ENCODE measurements around the gene FCMR.

FCMR gene

DNA sequence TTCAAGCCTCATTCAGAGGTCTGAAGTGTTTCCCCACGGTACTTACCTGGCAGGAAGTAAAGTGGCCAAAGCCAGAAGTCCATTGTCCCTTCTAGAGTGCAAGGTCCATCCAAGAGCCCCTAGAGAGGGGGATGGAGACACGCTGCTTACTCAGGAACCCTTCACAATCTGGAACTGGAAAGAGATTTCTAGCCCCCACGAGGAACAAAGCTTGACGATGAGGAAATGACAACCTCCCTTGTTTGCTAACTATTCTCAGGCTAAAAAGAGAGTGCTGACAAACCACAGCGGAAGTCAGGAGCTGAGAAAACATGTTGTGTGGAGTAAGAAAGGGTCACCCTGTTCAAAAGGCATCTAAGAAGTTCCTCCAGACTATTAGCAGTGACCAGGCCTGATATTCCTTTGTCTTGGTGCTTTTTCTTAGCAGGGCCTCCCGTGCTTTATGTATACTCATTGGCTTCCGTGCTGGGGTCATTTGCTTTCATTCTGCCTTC is at the start of gene FCMR:
FCMR (minus strand) TSS at position 170 of the 494 bp plus-strand sequence; CDS start at position 83, 87 bp downstream.
- peak; percentile 60 for DNase-seq (ENCODE audit: low spot score)

DNA sequence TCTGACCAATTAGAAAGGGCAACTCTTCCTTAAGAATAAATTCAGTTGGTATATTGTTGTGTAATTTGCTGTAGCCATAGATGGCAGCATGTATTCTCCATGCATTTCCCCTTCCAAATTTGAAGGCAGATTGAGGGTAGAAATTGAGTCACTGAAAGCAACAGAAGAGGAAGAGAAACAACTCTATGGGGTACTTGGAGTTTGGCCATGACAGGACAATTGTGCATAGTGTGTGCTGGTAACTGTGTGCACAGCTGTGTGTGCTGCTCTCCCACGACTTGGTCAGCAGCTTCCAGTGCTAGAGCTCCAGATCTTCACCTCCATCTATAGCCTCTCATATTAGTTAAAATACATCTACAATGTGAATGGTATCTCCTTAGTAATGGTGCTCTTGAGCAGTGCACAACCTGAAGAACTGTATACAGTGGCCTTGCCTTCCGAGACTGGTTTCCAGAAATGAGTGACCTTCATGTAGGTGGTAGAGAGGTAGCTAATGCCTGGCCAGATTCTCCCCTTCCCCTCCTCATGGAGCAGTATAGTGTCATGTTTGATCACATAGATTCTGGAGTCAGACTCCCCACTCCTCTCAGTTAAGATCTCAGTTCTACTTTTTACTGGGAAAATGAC is 49.4 kb upstream of the FCMR start:
- DNase-seq (ENCODE audit: low spot score), result no peak

- DNase-seq (ENCODE audit: low spot score), result no peak
These were observed 48.7 kb upstream of the FCMR start, which contains the start of gene FCAMR for GRCh38 chr1:206970446-206970845. TSS of gene FCAMR (minus strand) at chr1:206970460. CDS start at chr1:206970125, 335 bp downstream.

DNA sequence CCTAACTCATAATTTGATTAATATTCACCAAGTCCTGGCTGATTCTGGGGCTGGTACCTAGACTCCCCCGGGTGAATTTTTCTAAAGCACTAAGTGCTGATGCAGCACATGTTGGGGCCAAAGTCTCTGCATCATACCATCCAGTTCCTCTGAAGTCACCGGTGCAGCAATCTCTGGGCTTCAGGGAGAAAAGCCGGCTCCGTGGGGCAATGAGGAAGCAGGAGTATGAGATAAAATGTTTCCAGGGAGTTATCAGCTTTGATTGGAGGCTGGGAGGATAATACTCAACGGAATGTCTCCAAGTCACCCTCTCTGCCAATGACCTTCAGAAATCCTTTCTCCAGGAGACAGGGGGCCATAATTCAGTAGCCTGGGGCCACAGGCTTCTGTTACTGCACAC is 47.3 kb upstream of the FCMR start:
- DNase-seq (ENCODE audit: low spot score), result no peak

DNA sequence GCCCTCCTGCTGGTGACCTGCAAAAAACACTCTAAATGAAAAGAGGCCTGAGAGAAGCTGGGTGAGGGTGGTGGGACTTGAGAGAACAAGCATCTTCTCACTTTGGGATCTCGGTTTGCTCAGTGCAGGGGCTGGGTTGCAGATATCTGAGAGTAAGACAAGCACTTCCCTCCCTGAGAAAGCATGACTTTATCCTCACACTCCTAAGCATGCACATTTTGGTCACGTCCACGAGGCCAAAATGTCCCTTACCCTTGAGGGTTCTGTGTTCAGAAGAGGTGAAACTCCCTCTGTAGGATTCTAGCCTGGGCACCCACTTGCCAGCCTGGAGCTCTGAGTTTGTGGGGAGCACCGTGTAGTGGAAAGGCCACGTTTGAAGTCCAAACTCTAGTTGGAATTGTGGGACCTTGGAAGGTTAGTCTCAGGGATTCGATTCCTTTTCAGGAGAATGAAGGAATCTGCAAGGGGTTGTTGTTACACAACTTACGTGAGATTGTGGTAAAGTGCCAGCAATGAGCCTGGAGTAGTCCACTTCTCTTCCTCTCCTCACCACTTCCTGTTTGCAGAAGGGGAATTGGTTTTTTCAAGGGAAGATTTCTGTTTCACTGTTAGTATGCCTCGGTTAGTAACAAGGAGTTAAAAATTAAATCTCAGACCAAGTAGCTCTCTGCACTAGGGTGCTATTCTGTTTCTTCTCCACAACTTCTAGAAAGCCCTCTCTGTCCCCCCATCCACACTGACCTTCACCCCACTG is 45.5 kb upstream of the FCMR start:
- no peak for DNase-seq (ENCODE audit: low spot score)

DNA sequence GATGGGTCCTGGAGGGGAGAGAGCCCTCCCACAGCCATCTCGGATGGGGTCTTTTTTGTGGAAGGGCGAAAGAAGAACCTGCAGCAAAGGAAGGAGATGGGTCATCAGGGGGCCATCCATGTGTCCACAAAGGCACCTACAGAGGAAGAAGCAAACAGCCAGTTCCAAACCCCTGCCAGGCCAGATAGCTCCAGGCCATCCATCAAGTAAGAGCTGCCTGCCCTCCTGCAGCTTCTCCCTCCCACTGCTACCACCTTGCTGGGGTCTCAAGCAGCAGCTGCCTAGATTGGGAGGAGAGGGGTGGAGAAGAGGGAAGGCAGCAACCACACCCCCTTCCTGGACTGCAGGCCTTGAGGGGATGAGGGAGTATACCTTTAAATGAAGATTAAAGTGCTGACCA is 44.0 kb upstream of the FCMR start:
- DNase-seq (ENCODE audit: low spot score), result no peak

- no peak for DNase-seq (ENCODE audit: low spot score)
These were observed 42.0 kb upstream of the FCMR start for GRCh38 chr1:206963740-206964139.

GRCh38 chr1:206963119-206963712 is 41.5 kb upstream of the FCMR start:
- no peak for DNase-seq (ENCODE audit: low spot score)

DNA sequence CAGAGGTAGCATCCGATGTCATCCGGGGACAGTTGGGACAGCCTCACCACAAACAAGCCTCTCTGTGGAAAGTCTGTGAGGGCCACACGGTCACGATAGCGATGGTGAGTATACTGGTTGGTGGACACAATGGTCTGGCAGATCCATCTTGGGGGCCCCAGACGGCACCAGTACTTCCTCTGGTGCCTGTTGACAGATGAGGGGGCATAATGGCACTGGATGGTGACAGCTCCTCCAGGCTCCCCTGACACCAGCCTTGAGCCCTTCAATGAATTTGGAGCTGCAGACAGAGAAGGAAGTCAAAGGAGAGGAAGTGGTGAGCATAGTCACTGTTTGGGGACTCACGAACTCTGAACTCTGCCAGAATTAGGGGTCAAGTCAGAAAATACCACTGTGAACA is 40.5 kb upstream of the FCMR start:
- no peak for DNase-seq (ENCODE audit: low spot score)

GRCh38 chr1:206961668-206962067 is 39.9 kb upstream of the FCMR start:
- no peak for DNase-seq (ENCODE audit: low spot score)

- no peak for DNase-seq (ENCODE audit: low spot score)
These were observed 39.1 kb upstream of the FCMR start for GRCh38 chr1:206960676-206961386.

GRCh38 chr1:206958144-206958543 is 36.4 kb upstream of the FCMR start:
- DNase-seq (ENCODE audit: low spot score), result no peak

DNA sequence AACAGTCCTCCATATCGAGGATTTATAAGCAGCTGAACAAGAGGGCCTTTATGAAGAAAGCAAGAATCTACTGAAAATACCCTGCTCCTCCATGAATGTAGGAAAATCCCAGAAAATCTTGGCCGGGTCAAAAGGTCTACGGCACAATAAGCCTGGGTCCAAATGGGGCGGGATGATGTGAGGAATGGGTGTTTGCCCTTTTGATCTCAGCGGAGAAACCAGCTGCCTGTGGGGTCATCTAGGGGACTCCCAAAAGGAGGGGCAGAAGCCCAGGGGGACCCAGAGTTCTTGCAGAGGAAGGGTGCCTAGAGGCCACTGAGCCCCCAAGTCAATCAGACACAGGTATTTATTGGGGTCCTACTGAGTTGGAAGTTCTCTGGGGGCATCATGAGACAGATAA is 35.9 kb upstream of the FCMR start:
- no peak for DNase-seq (ENCODE audit: low spot score)

- DNase-seq (ENCODE audit: low spot score), result no peak
These were observed 34.0 kb upstream of the FCMR start for GRCh38 chr1:206955476-206956451.

- no peak for DNase-seq (ENCODE audit: low spot score)
These were observed 33.0 kb upstream of the FCMR start for GRCh38 chr1:206954459-206955342.

DNA sequence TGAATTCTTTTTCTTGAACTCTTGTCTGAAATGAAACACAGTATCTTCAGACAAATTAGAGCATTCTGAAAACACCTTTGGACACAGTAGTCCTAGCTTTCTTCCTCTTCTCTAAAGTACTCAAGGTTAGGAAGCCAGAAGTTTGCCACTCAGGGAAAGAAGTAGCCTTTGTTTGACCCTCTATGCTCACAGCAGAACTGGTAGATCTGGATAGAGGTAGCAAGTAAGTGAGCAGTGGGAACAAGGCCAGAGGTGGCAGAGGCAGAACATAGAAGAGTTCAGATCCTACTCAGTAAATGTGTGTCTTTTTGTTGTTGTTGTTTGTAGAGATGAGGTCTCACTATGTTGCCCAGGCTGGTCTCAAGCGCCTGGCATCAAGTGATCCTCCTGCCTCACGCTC is 31.9 kb upstream of the FCMR start:
- DNase-seq (ENCODE audit: low spot score), result no peak

DNA sequence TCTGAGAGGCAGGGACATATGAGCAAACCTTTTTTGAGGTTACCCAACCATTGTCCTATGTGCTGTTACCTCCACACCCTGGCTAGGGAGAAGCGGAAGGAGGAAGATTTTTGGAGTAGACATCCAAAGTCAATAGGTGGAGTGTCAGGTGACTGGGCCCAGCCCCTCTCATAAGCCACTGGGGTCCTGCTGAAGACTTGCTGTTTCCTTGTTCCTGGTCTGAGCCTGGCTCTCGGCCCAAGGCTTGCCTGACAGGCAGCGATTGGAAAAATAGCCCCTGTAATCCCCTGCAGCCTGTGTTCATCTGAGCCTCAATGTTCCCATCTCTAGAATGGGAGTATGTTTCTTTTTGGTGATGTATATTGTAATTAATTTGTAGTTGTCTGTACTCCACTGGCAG is 31.4 kb upstream of the FCMR start:
- no peak for DNase-seq (ENCODE audit: low spot score)

DNA sequence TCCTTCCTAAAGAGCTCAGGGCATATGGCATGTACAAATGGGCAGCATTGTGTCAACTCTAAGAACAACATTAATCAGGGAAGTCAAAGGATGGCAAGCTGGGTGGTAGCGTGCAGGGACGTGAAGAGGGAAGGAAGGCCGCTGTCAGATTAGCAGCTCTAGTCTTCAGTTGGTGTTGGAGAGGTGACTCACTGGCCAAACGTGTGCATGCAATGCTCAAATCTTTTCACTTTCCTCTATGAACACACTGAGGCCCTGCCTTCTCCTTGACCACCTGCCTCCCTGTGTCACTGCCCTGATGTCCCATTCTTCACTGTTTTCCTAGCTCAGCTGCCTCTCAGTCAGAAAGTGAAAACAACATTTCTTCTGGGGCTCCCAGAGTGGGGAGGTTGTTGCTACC is 30.4 kb upstream of the FCMR start:
- DNase-seq (ENCODE audit: low spot score), result no peak

DNA sequence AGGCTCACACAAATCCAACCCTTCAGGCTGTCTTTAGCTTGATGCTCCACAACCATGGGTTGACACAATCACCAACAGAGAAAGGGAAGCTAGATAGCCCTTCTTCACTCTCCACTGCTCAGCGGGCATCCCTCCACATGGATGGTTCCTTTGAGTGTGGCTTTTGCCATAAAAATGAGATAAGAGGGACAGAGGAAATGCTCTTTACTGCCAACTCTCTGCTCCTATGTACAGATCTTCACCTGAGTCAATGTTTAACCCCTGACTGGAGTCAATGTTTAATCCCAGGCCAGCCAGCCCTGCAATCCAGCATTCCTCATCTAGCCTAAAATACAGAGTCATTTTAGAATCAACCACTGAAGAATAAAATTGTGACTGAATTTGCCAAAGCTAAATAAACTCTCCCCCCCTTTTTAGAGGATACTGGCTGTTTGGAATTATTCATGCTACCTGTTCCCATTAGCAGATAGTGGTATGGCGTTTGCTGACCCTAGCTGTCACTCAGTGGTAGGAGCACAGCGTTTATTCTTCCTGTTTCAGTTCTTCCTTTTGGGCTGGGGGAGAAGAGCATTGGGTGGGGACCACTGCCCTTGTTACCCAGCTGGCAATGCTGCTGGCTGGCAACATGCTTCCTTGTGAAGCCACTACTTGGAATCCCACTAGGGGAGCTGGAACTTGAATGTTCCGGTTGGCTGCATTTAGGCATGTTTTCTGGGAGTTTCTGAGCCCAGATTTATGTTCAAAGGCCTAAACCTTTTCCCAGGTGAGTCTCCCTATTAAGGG is 29.8 kb upstream of the FCMR start:
- no peak for DNase-seq (ENCODE audit: low spot score)
